HG03571 (cell line): ENCODE measurements around the gene ABHD16A.

Experiments
- ATAC-seq: cut with Tn5 transposase; IDR thresholded peaks from one replicate; pipeline ENCODE4 v1.9.1; 2021; ENCODE audit not compliant: unreplicated experiment

ABHD16A gene

GRCh38 chr6:31732029-31732428, 28.9 kb upstream of the ABHD16A start:
- ATAC-seq = no peak

- ATAC-seq = no peak
Measured at GRCh38 chr6:31730631-31731086, 27.5 kb upstream of the ABHD16A start.

- no peak for ATAC-seq
Measured at GRCh38 chr6:31729979-31730630, 27.0 kb upstream of the ABHD16A start.

- ATAC-seq = no peak
Measured at GRCh38 chr6:31729515-31729978, 26.4 kb upstream of the ABHD16A start.

- no peak for ATAC-seq
Measured at GRCh38 chr6:31728767-31729514, 25.8 kb upstream of the ABHD16A start, which contains the start of gene DDAH2. DDAH2 (minus strand) TSS chr6:31729299; CDS start chr6:31729161, 138 bp downstream.

- ATAC-seq = no peak
Measured at GRCh38 chr6:31727717-31728671, 24.9 kb upstream of the ABHD16A start.

- ATAC-seq = no peak
Measured at GRCh38 chr6:31727034-31727716, 24.1 kb upstream of the ABHD16A start.

GRCh38 chr6:31725502-31726350, 22.6 kb upstream of the ABHD16A start:
- ATAC-seq = no peak

DNA sequence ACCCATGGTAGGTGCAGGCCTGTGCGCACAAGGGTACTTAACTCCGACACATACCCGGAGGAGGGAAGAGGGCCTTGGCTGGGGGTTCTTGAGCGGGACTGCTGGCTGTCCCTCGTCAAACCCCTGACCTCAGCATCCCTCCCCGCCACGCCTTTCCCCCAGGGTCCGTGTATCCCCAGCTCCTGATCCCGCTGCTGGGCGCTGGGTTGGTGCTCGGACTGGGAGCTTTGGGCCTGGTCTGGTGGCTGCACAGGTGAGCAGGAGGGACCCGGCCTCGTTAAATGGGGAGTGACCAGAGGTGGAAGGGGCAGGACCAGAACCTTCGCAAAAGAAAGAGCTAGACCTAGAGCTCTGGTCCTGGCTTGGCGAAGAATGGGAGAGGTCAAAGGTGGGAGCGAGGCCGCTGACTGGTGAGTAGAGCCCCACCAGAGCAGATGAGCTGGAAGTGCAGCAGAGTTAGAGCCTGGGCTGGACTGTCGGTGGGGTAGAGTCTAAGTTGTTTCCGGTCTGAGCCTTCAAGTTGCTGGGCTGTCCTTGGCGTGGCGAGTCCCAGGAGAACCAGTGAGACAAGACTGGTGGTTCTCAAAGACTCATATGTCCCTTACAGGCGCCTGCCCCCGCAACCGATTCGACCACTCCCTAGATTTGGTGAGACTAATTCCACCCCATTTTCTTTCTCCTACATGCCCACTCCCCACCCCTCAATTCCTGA, 21.0 kb upstream of the ABHD16A start:
- ATAC-seq = no peak

GRCh38 chr6:31723245-31723979, 20.3 kb upstream of the ABHD16A start, which contains the start of gene MPIG6B:
MPIG6B (plus strand) TSS chr6:31723373; CDS start chr6:31723384, 11 bp downstream.
- ATAC-seq = no peak

GRCh38 chr6:31722173-31722572, 19.0 kb upstream of the ABHD16A start:
- no peak for ATAC-seq

GRCh38 chr6:31721351-31722020, 18.4 kb upstream of the ABHD16A start, which contains the start of gene LY6G6C:
LY6G6C (minus strand) TSS chr6:31721746; CDS start chr6:31721679, 67 bp downstream.
- ATAC-seq = no peak

DNA sequence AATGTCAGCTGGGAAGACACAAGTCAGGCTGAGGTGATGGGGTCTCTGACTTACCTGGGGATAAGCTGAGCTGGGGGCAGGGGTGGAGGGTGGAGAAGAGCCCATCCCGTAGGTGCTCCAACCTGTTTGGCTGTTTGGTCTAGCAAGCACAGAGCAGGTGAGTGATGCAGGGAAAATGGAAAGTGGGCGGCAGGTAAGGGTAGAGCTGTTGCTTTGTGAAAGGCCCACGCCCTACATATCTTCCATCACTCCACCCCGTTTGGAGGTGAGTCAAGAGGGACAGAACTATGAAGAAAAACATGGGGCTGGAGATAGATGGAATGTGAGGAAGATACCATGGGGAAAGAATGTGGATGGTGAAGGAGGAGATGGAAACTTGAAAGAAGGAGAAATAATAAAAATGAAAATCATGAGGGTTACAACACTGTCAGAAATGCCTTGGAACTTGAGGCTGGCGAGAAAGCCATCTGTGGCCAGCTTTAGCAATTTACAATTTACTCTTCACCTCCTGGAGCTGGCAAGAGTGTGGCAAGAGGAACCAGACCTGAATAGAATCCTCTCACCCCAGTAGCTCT, 17.2 kb upstream of the ABHD16A start:
- no peak for ATAC-seq

DNA sequence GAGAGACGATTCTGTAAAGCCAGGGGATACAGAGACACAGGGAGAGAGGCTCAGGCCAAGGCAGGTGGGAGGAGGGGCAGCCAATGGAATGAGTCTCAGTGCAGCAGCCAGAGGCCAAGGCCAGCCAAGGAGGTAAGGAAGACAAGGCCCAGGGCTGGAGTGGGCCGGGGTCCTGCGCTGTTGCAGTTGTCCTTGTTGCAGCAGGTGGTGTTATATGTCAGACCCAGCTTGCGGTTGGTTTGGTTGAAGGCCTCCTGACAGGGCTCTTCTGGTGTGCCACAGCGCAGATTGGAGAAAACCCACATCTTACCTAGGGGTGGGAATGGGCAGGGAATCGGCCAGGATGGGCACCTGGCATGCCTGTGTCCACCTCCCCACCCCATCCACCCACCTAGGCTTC, 15.9 kb upstream of the ABHD16A start:
- no peak for ATAC-seq

GRCh38 chr6:31718265-31718664, 15.1 kb upstream of the ABHD16A start:
- no peak for ATAC-seq

- no peak for ATAC-seq
Measured at GRCh38 chr6:31717499-31718222, 14.5 kb upstream of the ABHD16A start.
